ENCODE measurements around the gene SUN2.

Gene SUN2

DNA sequence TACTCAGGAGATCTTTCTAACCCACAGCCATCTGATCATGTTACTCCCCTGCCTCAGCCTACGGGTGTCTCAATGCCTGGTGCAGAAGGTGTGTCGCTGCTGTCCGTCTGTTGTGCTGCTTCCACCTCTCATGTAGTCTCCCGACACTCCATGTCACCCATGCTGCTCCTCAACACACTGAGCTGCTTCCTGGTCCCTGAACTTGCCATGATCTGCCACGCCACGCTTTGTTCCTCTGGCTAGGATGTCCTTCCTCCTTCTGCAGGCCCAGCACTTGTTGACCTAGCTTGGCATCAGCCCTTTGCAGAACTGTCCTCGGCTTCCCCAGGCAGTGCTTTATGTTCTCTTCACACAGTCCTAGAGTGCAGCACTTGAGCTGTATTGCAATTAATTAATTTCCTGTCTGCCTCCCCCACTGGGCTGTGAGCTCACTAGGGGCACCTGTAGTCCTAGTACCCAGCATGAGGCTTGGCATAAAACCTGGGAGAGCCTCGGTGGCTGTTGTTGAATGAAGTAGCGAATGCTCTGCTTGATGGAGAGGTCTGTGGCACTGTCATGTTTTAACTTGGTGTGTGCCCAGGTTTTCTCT lies 40.5 kb downstream of the SUN2 start:
- TF ChIP-seq SPI1 (IDR thresholded peaks at IDR 0.05; ENCODE audit: low read depth, low read length) (no peak), POLR2AphosphoS5 (IDR thresholded peaks at IDR 0.05; ENCODE audit: low read depth, low read length) (no peak), POLR2A (IDR thresholded peaks at IDR 0.05; ENCODE audit: low read depth, low read length) (no peak), TAF1 (IDR thresholded peaks at IDR 0.05; ENCODE audit: low read depth, low read length) (no peak), POU2F2 (IDR thresholded peaks at IDR 0.05; ENCODE audit: low read depth, low read length) (no peak), PAX5 (IDR thresholded peaks at IDR 0.05; ENCODE audit: insufficient read depth, low read length, severe bottlenecking) (no peak)
- FAIRE-seq (peak; percentile 45), DNase-seq (ENCODE audit: insufficient read length, low spot score) (no peak)

DNA sequence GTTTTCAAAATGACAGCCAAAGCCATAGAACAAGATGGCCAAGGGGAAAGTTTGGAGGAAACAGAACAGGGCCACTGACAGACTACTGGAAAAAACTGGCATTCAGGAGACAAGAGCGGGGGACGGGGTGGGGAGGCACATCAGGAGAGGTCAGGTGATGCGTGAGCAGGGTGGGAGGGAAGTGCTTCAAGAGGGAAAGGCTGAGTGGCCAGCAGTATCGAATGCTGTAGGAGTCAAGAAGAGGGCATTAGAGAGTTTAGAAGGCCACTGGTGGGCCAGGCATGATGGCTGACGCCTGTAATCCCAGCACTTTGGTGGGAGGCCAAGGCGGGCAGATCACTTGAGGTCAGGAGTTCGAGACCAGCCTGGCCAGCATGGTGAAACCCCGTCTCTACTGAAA lies 41.9 kb downstream of the SUN2 start:
- TF ChIP-seq PAX5 (IDR thresholded peaks at IDR 0.05; ENCODE audit: insufficient read depth, low read length, severe bottlenecking) = no peak
- no peak for TF ChIP-seq SPI1 (IDR thresholded peaks at IDR 0.05; ENCODE audit: low read depth, low read length)
- no peak for TF ChIP-seq POLR2A (IDR thresholded peaks at IDR 0.05; ENCODE audit: low read depth, low read length)
- no peak for TF ChIP-seq TAF1 (IDR thresholded peaks at IDR 0.05; ENCODE audit: low read depth, low read length)
- TF ChIP-seq POLR2AphosphoS5 (IDR thresholded peaks at IDR 0.05; ENCODE audit: low read depth, low read length) = no peak
- TF ChIP-seq POU2F2 (IDR thresholded peaks at IDR 0.05; ENCODE audit: low read depth, low read length) = no peak
- FAIRE-seq = no peak
- no peak for DNase-seq (ENCODE audit: insufficient read length, low spot score)

DNA sequence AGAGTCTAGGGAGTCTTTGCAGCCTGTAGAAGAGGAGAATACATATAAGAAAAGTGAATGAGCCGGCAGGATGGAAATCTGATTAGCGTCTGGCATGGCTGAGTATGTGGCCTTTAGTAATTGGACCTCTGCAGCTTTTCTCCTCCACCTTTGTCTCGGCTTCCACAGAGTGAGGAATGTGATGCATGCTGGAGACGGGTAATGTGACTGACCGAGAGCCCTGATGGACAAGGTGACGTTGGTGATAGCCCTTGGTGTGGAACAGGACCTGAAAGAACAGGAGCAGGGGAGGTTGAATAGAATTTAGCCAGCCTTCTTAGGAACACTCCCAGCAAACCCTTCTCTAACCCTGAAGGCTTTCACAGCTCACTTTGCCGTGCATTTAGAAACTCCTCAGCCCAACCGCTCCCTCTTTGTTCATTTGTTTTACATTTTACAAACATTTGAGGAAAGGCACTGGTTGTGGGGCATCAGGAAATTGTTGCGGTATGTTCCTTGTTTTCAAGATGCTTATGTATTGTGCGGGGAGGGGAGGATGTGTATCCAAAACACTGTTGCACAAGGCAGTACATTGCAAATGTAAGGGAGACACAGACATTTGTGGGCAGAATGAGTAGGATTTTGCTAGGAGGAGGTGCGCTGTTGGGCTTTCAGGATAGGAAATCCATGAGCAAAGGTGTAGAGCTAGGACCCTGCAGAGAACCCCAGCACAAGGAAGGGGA lies 43.2 kb downstream of the SUN2 start:
- FAIRE-seq = no peak
- DNase-seq (ENCODE audit: insufficient read length, low spot score) = no peak
- TF ChIP-seq PAX5 (IDR thresholded peaks at IDR 0.05; ENCODE audit: insufficient read depth, low read length, severe bottlenecking) (no peak), TAF1 (IDR thresholded peaks at IDR 0.05; ENCODE audit: low read depth, low read length) (no peak), POLR2AphosphoS5 (IDR thresholded peaks at IDR 0.05; ENCODE audit: low read depth, low read length) (no peak)

GRCh38 chr22:38710866-38711265 lies 44.9 kb downstream of the SUN2 start:
- TF ChIP-seq TAF1 (IDR thresholded peaks at IDR 0.05; ENCODE audit: low read depth, low read length) (no peak), POLR2A (IDR thresholded peaks at IDR 0.05; ENCODE audit: low read depth, low read length) (no peak), PAX5 (IDR thresholded peaks at IDR 0.05; ENCODE audit: insufficient read depth, low read length, severe bottlenecking) (no peak), SPI1 (IDR thresholded peaks at IDR 0.05; ENCODE audit: low read depth, low read length) (no peak), POU2F2 (IDR thresholded peaks at IDR 0.05; ENCODE audit: low read depth, low read length) (no peak), POLR2AphosphoS5 (IDR thresholded peaks at IDR 0.05; ENCODE audit: low read depth, low read length) (no peak)
- FAIRE-seq (no peak), DNase-seq (ENCODE audit: insufficient read length, low spot score) (no peak)

DNA sequence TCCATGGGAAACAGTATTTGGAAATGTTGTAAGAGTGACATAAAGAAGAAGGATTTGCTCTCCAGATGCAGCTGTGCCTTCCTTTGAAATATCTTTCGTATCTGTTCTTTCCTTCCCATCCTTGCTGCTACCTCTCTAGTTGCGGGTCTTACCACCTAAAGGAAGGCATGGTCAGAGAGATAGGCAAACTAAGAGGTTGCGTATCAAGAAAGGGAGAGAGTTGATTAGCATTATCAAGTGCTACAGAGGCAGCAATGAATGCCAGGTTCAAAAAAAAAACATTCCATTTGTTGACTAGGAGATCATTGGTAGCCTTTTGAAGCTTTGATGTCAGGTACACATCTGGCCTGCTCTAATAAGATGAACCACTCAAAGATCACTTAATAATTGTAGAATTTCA lies 45.4 kb downstream of the SUN2 start:
- no peak for FAIRE-seq
- no peak for DNase-seq (ENCODE audit: insufficient read length, low spot score)
- TF ChIP-seq POLR2AphosphoS5 (IDR thresholded peaks at IDR 0.05; ENCODE audit: low read depth, low read length) (no peak), POLR2A (IDR thresholded peaks at IDR 0.05; ENCODE audit: low read depth, low read length) (no peak), PAX5 (IDR thresholded peaks at IDR 0.05; ENCODE audit: insufficient read depth, low read length, severe bottlenecking) (no peak), SPI1 (IDR thresholded peaks at IDR 0.05; ENCODE audit: low read depth, low read length) (no peak), POU2F2 (IDR thresholded peaks at IDR 0.05; ENCODE audit: low read depth, low read length) (no peak), TAF1 (IDR thresholded peaks at IDR 0.05; ENCODE audit: low read depth, low read length) (no peak)

DNA sequence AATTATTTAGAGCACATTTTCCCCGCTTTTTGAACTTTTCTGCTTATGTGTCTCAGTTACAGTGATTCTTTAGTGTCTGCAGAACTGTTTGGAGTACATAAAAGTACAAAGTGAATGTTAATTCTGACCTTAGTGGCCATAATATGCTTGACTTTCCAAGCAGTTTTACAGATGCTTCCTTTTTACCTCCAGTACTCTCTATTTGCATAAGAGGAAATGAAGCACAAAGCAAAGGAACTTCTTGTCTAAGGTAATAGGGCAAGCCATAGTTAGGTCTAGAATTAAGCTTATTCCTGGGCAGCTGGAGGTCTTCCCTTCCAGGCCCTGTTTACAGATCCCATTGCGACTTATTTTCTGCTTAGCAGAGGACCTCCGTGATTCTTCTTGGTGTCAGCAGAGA lies 46.5 kb downstream of the SUN2 start:
- peak; percentile 24; the same call in 1 of the 2 replicates for TF ChIP-seq SPI1 (IDR thresholded peaks at IDR 0.05; ENCODE audit: low read depth, low read length)
- no peak for TF ChIP-seq POLR2AphosphoS5 (IDR thresholded peaks at IDR 0.05; ENCODE audit: low read depth, low read length)
- no peak for TF ChIP-seq POLR2A (IDR thresholded peaks at IDR 0.05; ENCODE audit: low read depth, low read length)
- no peak for TF ChIP-seq PAX5 (IDR thresholded peaks at IDR 0.05; ENCODE audit: insufficient read depth, low read length, severe bottlenecking)
- DNase-seq (ENCODE audit: insufficient read length, low spot score) (no peak), FAIRE-seq (peak; percentile 58)

DNA sequence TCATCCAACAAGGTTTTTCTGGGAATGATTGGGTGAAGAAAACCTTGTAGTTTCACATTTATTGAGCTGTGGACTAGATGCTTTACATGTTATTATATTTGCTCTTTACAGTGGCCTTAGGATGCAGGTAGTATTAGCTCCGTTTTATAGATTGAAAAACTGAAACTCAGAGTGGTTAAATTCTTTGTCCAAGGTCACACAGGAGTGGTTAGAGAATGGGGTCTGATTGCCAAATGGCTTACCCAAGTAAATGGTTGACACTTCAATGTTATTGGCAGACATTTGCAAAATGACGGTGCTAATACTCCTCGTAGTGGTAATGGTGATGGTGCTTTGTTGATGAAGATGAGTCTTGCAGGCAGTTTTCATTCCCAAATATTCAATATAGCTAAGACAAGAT lies 47.8 kb downstream of the SUN2 start:
- no peak for TF ChIP-seq POLR2A (IDR thresholded peaks at IDR 0.05; ENCODE audit: low read depth, low read length)
- no peak for TF ChIP-seq PAX5 (IDR thresholded peaks at IDR 0.05; ENCODE audit: insufficient read depth, low read length, severe bottlenecking)
- TF ChIP-seq SPI1 (IDR thresholded peaks at IDR 0.05; ENCODE audit: low read depth, low read length) = no peak
- TF ChIP-seq POLR2AphosphoS5 (IDR thresholded peaks at IDR 0.05; ENCODE audit: low read depth, low read length) = no peak
- no peak for TF ChIP-seq TAF1 (IDR thresholded peaks at IDR 0.05; ENCODE audit: low read depth, low read length)
- no peak for TF ChIP-seq POU2F2 (IDR thresholded peaks at IDR 0.05; ENCODE audit: low read depth, low read length)
- FAIRE-seq (no peak), DNase-seq (ENCODE audit: insufficient read length, low spot score) (no peak)

DNA sequence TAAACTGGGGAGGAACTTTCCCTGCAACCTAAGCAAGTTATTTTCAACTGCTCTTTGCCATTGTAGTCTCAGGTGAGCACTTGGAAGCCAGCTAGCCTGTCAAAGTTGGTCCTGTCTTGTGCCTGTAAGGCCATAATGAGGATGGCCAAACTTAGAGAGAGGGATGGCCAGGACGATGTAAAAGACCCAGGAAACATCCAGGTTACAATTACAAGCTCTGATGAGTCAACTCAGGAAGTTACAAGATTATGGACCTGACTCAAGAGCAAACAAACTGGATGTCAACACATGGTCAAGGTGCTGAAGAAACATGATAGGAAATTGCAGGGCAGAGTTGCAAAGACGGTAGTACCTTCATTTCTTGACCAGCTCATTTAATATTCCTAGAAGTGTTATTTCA lies 48.5 kb downstream of the SUN2 start:
- TF ChIP-seq PAX5 (IDR thresholded peaks at IDR 0.05; ENCODE audit: insufficient read depth, low read length, severe bottlenecking) (no peak), TAF1 (IDR thresholded peaks at IDR 0.05; ENCODE audit: low read depth, low read length) (no peak), POU2F2 (IDR thresholded peaks at IDR 0.05; ENCODE audit: low read depth, low read length) (no peak), SPI1 (IDR thresholded peaks at IDR 0.05; ENCODE audit: low read depth, low read length) (no peak), POLR2AphosphoS5 (IDR thresholded peaks at IDR 0.05; ENCODE audit: low read depth, low read length) (no peak), POLR2A (IDR thresholded peaks at IDR 0.05; ENCODE audit: low read depth, low read length) (no peak)
- FAIRE-seq (peak; percentile 66), DNase-seq (ENCODE audit: insufficient read length, low spot score) (no peak)

DNA sequence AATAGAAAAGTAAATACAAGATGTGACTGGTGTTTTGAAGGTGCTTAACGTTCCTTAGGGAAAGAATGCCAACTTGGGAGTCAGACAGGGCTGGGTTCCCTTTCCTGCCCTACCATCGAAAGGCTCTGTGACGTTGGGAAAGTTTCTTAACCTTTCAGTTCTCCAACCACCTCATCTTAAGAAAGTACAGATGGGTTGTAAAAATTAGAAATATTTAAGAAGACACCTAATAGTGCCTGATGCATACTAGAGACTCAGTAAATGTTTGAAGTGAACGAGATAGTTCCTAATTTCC lies 49.0 kb downstream of the SUN2 start:
- FAIRE-seq (peak; percentile 43), DNase-seq (ENCODE audit: insufficient read length, low spot score) (no peak)
- TF ChIP-seq POLR2A (IDR thresholded peaks at IDR 0.05; ENCODE audit: low read depth, low read length) (no peak), PAX5 (IDR thresholded peaks at IDR 0.05; ENCODE audit: insufficient read depth, low read length, severe bottlenecking) (no peak), SPI1 (IDR thresholded peaks at IDR 0.05; ENCODE audit: low read depth, low read length) (no peak), TAF1 (IDR thresholded peaks at IDR 0.05; ENCODE audit: low read depth, low read length) (no peak), POU2F2 (IDR thresholded peaks at IDR 0.05; ENCODE audit: low read depth, low read length) (no peak), POLR2AphosphoS5 (IDR thresholded peaks at IDR 0.05; ENCODE audit: low read depth, low read length) (no peak)

Data from GM12891 (cell line).